Spleen (tissue), 11 donors: ENCODE data around the gene C4orf50. TPM values are rescaled to one million over a fixed set of nuclear protein-coding genes. Genes with fewer than 3 reads are reported as not detected.
A peak's percentile ranks its signal among the peaks of the same experiment; 100 is the strongest.

Source experiments
- DNase-seq: peaks from one replicate; pipeline ENCODE4 v3.0.0-alpha.2; 2020
- H3K27ac ChIP-seq, 8 donors: fragments of 200-600 bp; sonication (generic) in 7 of 8; 1 replicate in 4 of 8; 2 replicates in 4 of 8; pipeline versions ENCODE4 v1.5.0 to v1.8.0; 2016 to 2021; ENCODE audit warnings: inconsistent platforms in 4 of 8, mild to moderate bottlenecking in 4 of 8, moderate library complexity in 1 of 8
- H3K27me3 ChIP-seq, 7 donors: fragments of 200-600 bp; sonication (generic) in 6 of 7; replicated peaks in 1 of 7; 1 replicate in 4 of 7; 2 replicates in 3 of 7; pipeline versions ENCODE4 v1.5.0 to v1.8.0; 2016 to 2021; ENCODE audit warnings: inconsistent platforms in 3 of 7, mild to moderate bottlenecking in 1 of 7
- H3K36me3 ChIP-seq, 6 donors: fragments of 200-600 bp; sonication (generic) in 5 of 6; 1 replicate in 4 of 6; 2 replicates in 2 of 6; pipeline versions ENCODE4 v1.5.0 to v1.8.0; 2016 to 2021; ENCODE audit warnings: inconsistent platforms in 2 of 6
- H3K4me1 ChIP-seq, 6 donors: fragments of 200-600 bp; sonication (generic) in 5 of 6; 1 replicate in 3 of 6; 2 replicates in 3 of 6; pipeline versions ENCODE4 v1.5.0 to v1.8.0; 2016 to 2021; ENCODE audit warnings: inconsistent platforms in 3 of 6
- H3K4me3 ChIP-seq, 8 donors: fragments of 200-600 bp; sonication (generic) in 7 of 8; 1 replicate in 4 of 8; 2 replicates in 4 of 8; pipeline versions ENCODE4 v1.5.0 to v1.8.0; 2016 to 2021; ENCODE audit warnings: inconsistent platforms in 4 of 8, mild to moderate bottlenecking in 4 of 8, moderate library complexity in 2 of 8
- H3K9me3 ChIP-seq, 8 donors: fragments of 200-600 bp; sonication (generic) in 7 of 8; 1 replicate in 4 of 8; 2 replicates in 4 of 8; pipeline versions ENCODE4 v1.5.0 to v1.8.0; 2016 to 2021; ENCODE audit warnings: inconsistent platforms in 4 of 8
- CTCF ChIP-seq, 11 experiments: fragments of 200-600 bp in 7 of 11; fragments of 450-650 bp in 4 of 11; sonication (generic) in 4 of 11; IDR thresholded peaks in 8 of 11; conservative IDR thresholded peaks in 3 of 11; 1 replicate in 7 of 11; 2 replicates in 4 of 11; pipeline versions ENCODE4 v1.4.0 to v1.8.0; 2016 to 2021; ENCODE audit warnings: antibody characterized with exemption in 11 of 11, inconsistent platforms in 4 of 11, mild to moderate bottlenecking in 1 of 11
- POLR2A ChIP-seq, 3 donors: fragments of 450-650 bp; IDR thresholded peaks; one replicate each; pipeline ENCODE4 v1.5.1; 2017; ENCODE audit warnings: antibody characterized with exemption in 3 of 3, mild to moderate bottlenecking in 1 of 3
- POLR2AphosphoS5 ChIP-seq, 3 donors: sonication (generic); formaldehyde crosslinking; IDR thresholded peaks; one replicate each; pipeline ENCODE4 v1.5.1; 2017; ENCODE audit warnings: antibody characterized with exemption in 3 of 3
- WGBS, 5 donors: extraction: QIAGEN DNeasy Blood & Tissue Kit in 3 of 5; methylation state at CpG; one replicate each; pipeline versions ENCODE4 v1.1.5 to v1.1.7; 2013 to 2018; 5-methylcytosine and 5-hydroxymethylcytosine counted together
- intact Hi-C: fragments of 100-400 bp; cut with DNase I; formaldehyde crosslinking; loops from one replicate; pipeline ENCODE4 v1.15.0; 2023; ENCODE audit warnings: low total_unique reads
- polyA plus RNA-seq, 3 donors: library from polyadenylated mRNA; stranded (reverse); fragments of 200-250 nt; gene quantifications; one replicate each; pipeline ENCODE4 v1.2.1, GENCODE V29; 2013
- total RNA-seq, 7 donors: library from RNA; depleted of rRNA in 3 of 7; stranded (reverse); fragments of >200 nt in 3 of 7; fragmentation: NEBNext Ultra II Directional in 4 of 7; extraction: Animal tissue kit (Norgen Biotek cat#: 25700) in 4 of 7; gene quantifications; one replicate each; pipeline versions ENCODE4 v1.1.0 to v1.2.1, GENCODE V29; 2016 to 2021
- donor health status: healthy with polysubstance abuse.
- donor health status: DM: no; HTN: no; CAD: no; lungs with moderate emphysema.
- donor health status: DM: no; HTN: no; CAD: no.
- donor health status: Bipolar disorder and iron deficiency.
- donor health status: healthy.
- donor health status: DM: no; HTN: no; CAD: no.
- donor health status: DM: yes; HTN: yes; CAD: no.

C4orf50 gene
- total and polyA plus RNA-seq, 10 donors = 0.02 to 2.5 (median 0.30) TPM

DNA sequence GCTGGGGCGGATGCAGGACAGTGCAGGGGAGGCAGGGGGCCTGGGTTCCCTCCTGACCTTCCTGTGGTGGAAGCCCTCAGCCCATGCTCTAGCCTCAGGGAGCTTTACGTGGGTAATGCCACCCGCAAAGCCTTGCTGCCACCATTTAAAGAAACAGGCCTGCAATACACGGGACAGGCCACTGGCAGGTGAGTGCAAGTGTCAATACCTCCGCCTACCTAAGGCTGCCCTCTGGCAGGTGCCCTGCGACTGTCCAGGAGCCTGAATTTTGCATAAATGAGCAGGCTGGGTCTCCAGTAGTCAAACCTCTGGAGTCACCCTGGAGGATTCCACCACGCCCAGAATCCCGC is 131.2 kb downstream of the C4orf50 start:
- no peak overlapping the region for H3K27ac ChIP-seq
- no peak for TF ChIP-seq CTCF (IDR thresholded peaks at IDR 0.05 in 8 of 11, conservative IDR thresholded peaks at IDR 0.05 in 3 of 11)
- no peak for TF ChIP-seq POLR2AphosphoS5 (IDR thresholded peaks at IDR 0.05)
- TF ChIP-seq POLR2A (IDR thresholded peaks at IDR 0.05) = no peak
- WGBS, 5 donors = 37 to 45% (median 39%) methylated on average over 7 to 8 of the region's 8 CpGs
- peaks cover 17 to 83% (median 57%) of the 10 kb centered on the region in 7 donors for H3K27me3 ChIP-seq
- peak overlapping the region in 2 of 8 donors; percentile 30 to 56 for H3K4me3 ChIP-seq
- no peaks in the 10 kb centered on the region for H3K9me3 ChIP-seq
- no peak for DNase-seq
- intact Hi-C loops = no loop called here
- H3K4me1 ChIP-seq = peaks cover 0 to 36% (median 22%) of the 10 kb centered on the region in 6 donors
- H3K36me3 ChIP-seq = no peaks in the 10 kb centered on the region

DNA sequence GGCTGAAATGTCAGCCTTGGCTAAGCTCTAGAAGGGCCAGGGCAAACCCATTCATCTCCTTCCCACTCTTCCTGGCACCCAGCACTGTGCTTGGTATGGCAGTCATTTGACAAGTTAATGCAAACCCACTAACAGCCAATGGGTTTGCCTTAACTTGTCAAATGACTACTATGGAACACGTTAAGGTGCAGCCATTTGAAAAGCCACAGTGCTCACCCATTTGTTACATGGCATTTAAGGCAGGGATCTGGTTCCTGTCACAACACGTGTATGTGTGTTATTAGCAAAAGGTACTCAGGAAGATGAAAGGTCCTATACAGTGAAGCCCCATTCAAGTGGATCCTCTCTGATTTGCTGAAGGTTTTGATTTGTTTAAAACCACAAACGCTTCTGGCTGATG is 132.5 kb downstream of the C4orf50 start:
- TF ChIP-seq POLR2A (IDR thresholded peaks at IDR 0.05) (no peak), POLR2AphosphoS5 (IDR thresholded peaks at IDR 0.05) (no peak)
- intact Hi-C loops = no loop called here
- H3K4me3 ChIP-seq = no peak overlapping the region
- no peak for DNase-seq
- WGBS, 5 donors = 50 to 63% (median 57%) methylated on average over 3 of the region's 3 CpGs
- peaks cover 0 to 35% (median 19%) of the 10 kb centered on the region in 6 donors for H3K4me1 ChIP-seq
- peaks cover 17 to 70% (median 45%) of the 10 kb centered on the region in 7 donors for H3K27me3 ChIP-seq
- no peaks in the 10 kb centered on the region for H3K9me3 ChIP-seq
- no peak overlapping the region for H3K27ac ChIP-seq
- H3K36me3 ChIP-seq = no peaks in the 10 kb centered on the region

- Histone ChIP-seq H3K4me3 (no peak overlapping the region), H3K27ac (no peak overlapping the region), H3K9me3 (no peaks in the 10 kb centered on the region), H3K27me3 (peaks cover 14 to 63% (median 36%) of the 10 kb centered on the region in 7 donors), H3K36me3 (no peaks in the 10 kb centered on the region), H3K4me1 (peaks cover 0 to 25% (median 12%) of the 10 kb centered on the region in 6 donors)
- TF ChIP-seq CTCF (IDR thresholded peaks at IDR 0.05 in 8 of 11, conservative IDR thresholded peaks at IDR 0.05 in 3 of 11) = no peak
- no peak for TF ChIP-seq POLR2AphosphoS5 (IDR thresholded peaks at IDR 0.05)
- no peak for TF ChIP-seq POLR2A (IDR thresholded peaks at IDR 0.05)
- DNase-seq = no peak
- WGBS, 5 donors = 45 to 53% (median 49%) methylated on average over 7 of the region's 7 CpGs
- intact Hi-C loops = no loop called here
Measured at GRCh38 chr4:5884796-5885195, 133.4 kb downstream of the C4orf50 start.

DNA sequence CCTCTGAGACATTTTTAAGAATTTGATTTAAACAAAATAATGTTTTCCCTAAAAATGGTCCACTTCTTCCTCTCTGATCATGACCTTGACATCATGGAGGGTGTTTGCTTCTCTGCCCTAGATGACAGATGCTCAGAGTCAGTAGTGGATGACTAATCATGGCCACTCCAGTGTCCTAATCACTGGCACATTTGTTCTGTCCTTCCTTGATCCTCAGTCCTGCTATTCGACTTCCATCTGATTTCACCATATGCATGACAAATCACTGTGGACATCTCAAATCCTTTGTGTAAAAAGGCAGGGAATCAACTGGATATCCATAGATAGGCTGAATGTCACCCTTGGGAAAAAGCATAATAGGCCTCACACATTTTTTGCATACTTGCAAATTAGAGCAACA is 134.3 kb downstream of the C4orf50 start:
- intact Hi-C loops = no loop called here
- WGBS, 5 donors = 70 to 90% (median 73%) methylated on average over 1 of the region's 1 CpG

More for the DNA sequence above, 134.3 kb downstream of the C4orf50 start:
- Histone ChIP-seq H3K9me3 (no peaks in the 10 kb centered on the region), H3K27me3 (peaks cover 10 to 56% (median 27%) of the 10 kb centered on the region in 7 donors), H3K27ac (no peak overlapping the region), H3K4me1 (peaks cover 0 to 20% (median 10%) of the 10 kb centered on the region in 6 donors), H3K36me3 (no peaks in the 10 kb centered on the region), H3K4me3 (no peak overlapping the region)
- no peak for DNase-seq
- TF ChIP-seq CTCF (IDR thresholded peaks at IDR 0.05 in 8 of 11, conservative IDR thresholded peaks at IDR 0.05 in 3 of 11) (no peak), POLR2AphosphoS5 (IDR thresholded peaks at IDR 0.05) (no peak), POLR2A (IDR thresholded peaks at IDR 0.05) (no peak)
